LNCaP clone FGC (cell line): ENCODE results near the gene CREBBP.

Experiments used
- DNase-seq: peaks from one replicate; pipeline ENCODE4 v3.0.0-alpha.2; 2011; ENCODE audit warnings: low read depth
- H3K4me3 ChIP-seq: 2 replicates; pipeline ENCODE4 v1.5.1; 2011; ENCODE audit warnings: mild to moderate bottlenecking, low read depth, low read length, control low read depth
- TF ChIP-seq, protein P1 (sequence below): IDR thresholded peaks from 2 replicates; pipeline ENCODE4 v1.5.1; 2012; ENCODE audit warnings: mild to moderate bottlenecking; ENCODE audit not compliant: control insufficient read depth, insufficient read depth; ENCODE audit errors: extremely low read depth

Gene CREBBP

DNA sequence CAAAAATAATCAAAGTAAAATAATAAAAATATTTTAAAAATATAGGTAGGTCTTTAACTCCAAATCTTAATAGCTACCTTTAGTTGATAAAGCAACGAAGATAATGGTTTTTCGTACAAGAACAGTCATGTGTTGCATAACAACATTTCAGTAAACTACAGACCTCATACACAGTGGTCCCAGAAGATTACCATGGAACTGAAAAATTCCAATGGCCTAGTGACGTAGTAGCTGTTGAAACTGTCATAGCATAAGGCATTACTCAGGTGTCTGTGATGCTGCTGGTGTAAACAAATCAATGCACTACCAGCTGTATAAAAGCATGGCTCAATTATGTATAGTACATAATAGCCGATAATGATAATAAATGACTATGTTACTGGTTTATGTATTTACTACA is 43.9 kb downstream of the CREBBP start:
- TF ChIP-seq, protein P1, sequence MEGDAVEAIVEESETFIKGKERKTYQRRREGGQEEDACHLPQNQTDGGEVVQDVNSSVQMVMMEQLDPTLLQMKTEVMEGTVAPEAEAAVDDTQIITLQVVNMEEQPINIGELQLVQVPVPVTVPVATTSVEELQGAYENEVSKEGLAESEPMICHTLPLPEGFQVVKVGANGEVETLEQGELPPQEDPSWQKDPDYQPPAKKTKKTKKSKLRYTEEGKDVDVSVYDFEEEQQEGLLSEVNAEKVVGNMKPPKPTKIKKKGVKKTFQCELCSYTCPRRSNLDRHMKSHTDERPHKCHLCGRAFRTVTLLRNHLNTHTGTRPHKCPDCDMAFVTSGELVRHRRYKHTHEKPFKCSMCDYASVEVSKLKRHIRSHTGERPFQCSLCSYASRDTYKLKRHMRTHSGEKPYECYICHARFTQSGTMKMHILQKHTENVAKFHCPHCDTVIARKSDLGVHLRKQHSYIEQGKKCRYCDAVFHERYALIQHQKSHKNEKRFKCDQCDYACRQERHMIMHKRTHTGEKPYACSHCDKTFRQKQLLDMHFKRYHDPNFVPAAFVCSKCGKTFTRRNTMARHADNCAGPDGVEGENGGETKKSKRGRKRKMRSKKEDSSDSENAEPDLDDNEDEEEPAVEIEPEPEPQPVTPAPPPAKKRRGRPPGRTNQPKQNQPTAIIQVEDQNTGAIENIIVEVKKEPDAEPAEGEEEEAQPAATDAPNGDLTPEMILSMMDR, result no peak
- no peak overlapping the region for H3K4me3 ChIP-seq
- no peak for DNase-seq

DNA sequence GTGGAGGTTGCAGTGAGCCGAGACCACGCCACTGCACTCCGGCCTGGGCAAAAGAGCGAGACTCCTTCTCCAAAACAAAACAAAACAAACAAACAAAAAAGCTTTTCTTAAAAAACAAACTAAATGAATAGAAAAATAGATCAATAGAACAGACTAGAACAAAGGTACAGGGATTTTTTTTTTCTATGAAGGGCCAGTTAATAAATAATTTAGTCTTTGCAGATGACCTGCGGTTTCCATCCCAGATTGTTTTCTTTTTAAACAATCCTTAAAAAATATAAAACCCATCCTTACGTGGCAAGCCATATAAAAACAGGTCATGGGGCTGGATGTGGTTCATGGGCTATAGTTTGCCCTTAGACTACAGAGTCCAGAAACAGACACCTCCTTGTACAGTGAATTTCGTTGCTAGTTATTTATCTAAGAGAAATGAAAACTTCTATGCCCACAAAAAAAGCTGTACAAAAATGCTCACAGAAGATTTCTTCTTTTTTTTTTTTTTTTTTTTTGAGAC is 45.4 kb downstream of the CREBBP start:
- no peak for DNase-seq
- TF ChIP-seq, protein P1, result no peak
- no peak overlapping the region for H3K4me3 ChIP-seq

DNA sequence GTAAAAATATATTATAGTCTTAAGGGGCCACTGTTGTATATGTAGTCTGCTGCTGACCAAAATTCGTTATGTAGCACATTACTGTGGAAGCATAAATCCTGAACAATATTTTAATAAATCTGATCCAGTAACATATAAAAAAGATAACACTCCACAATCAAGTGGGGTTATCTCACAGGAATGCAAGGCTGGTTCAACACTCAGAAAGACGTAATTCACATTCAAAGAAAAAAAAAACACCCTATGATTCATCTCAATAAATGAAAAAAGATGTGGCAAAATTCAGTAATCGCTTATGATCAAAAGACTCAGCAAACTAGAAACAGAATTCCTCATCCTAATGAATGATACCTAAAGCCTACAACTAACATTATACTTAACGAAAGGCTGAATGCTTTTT is 47.8 kb downstream of the CREBBP start:
- TF ChIP-seq, protein P1, result no peak
- DNase-seq, result no peak
- no peak overlapping the region for H3K4me3 ChIP-seq

DNA sequence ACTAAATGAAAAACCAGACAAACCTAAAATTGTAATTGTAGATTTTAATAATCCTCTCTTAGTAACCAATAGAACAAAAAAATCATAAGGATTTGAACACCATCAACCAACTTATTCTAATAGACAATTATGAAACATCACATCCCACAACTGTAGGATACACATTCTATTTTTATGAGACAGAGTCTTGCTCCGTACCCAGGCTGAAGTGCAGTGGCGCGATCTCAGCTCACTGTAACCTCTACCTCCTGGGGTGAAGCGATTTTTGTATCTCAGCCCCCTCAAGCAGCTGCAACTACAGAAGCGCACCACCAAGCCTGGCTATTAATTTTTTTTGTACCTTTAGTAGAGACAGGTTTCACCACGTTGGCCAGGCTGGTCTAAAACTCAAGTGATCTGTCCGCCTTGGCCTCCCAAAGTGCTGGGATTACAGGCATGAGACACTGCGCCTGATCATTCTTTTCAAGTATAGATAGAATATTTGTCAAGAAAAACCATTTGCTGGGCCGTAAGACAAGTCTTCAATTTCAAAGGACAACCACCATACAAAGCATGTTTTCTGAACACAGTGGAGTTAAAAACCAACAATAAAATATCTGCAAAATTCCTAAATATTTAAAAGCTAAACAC is 49.8 kb downstream of the CREBBP start:
- DNase-seq, result no peak
- TF ChIP-seq, protein P1, result no peak
- H3K4me3 ChIP-seq, result no peak overlapping the region

DNA sequence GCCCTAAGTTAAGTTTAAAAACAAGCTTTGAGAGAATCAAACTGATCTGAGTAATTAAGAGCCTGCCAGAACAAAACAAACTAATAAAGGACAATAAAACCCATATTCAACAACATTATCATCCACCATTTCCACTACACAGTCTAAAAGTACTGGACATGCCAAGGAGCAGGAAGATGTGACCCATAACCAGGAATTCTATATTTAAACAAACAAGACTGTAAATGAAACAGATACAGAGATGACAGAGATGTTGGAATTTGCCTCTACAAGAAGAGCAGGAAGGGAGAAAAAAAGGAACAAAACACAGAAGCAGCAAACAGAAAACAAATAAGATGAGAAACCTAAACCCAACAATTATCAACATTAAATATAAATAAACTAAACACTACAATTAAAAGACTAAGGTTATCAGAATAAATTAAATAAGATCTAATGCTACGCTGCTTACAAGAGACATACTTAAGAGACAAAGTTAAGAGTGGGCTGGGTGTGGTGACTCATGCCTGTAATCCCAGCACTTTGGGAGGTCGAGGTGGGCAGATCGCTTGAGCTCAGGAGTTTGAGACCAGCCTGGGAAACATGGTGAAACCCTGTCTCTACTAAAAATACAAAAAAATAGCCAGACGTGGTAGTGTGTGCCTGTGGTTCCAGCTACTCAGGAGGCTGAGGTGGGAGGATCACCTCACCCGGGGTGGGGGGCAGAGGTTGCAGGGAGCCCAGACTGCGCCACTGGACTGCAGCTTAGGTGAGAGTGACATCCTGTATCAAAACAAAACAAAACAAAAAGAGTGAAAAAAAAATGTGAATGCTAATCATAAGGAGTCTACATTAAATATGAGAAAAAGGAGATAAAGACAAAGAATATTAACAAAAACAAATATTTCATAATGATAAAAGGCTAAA is 50.6 kb downstream of the CREBBP start:
- TF ChIP-seq, protein P1, result no peak
- H3K4me3 ChIP-seq, result no peak overlapping the region
- DNase-seq, result peak; percentile 76

DNA sequence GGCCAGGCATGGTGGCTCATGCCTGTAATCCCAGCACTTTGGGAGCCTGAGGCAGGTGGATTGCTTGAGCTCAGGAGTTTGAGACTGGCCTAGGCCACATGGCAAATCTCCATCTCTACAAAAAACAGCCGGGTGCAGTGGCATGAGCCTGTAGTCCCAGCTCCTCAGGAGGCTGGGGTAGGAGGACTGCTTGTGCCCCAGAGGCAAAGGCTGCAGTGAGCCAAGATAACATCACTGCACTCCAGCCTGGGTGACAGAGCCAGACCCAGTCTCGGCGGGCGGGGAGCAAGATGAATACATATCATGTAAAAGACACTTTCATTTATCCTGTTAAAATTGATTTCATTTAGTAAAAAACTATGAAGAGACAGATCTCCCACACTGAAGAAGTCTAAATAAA is 54.6 kb downstream of the CREBBP start:
- no peak overlapping the region for H3K4me3 ChIP-seq
- no peak for DNase-seq
- TF ChIP-seq, protein P1, result no peak
